HepG2 (cell line): ENCODE data around the gene RGR. TPM values are rescaled to one million over a fixed set of nuclear protein-coding genes. Genes with fewer than 3 reads are reported as not detected.

Source experiments
- ATAC-seq: fragments of 200-7000 bp; cut with Tn5 transposase; 3 replicates; pipeline ENCODE4 v1.9.1; 2020; ENCODE audit warnings: mild to moderate bottlenecking, moderate library complexity
- BruUV-seq: library from RNA; stranded (reverse); fragments of 400-500 nt; replicated peaks from 2 replicates; lab custom pipeline; 2021; lab: Mats Ljungman, UMichigan
- CTCF ChIA-PET: fragments of 300-600 bp; formaldehyde crosslinking; extraction: SDS; loops from one replicate; lab custom pipeline; 2021; ENCODE audit warnings: low total read pairs, inconsistent platforms, low intra/inter-chr PET ratio; lab: Yijun Ruan, JAX
- POLR2A ChIA-PET: fragments of 350-600 bp; sonication (Branson Sonifier 250); formaldehyde crosslinking; loops from one replicate; lab custom pipeline; 2020; ENCODE audit warnings: antibody characterized with exemption, inconsistent platforms; lab: Yijun Ruan, JAX
- DNase-seq: peaks from one replicate; pipeline ENCODE4 v3.0.0-alpha.2; 2015; ENCODE audit warnings: low spot score
- FAIRE-seq: peaks from 3 replicates; lab custom pipeline; 2011; peaks lifted over from hg19 to GRCh38; lab: Jason Lieb, UNC
- H2AFZ ChIP-seq: one replicate; pipeline ENCODE4 v1.6.1; 2011; ENCODE audit warnings: low read length, inconsistent platforms
- H3K27ac ChIP-seq: fragments of 300-600 bp; 3 replicates; pipeline ENCODE4 v1.8.0; 2011; ENCODE audit warnings: mixed run types, mild to moderate bottlenecking, mixed read lengths, low read length, inconsistent platforms; ENCODE audit not compliant: insufficient read depth; ENCODE audit errors: extremely low read length
- H3K27me3 ChIP-seq, 2 experiments: fragments of 200-600 bp in 1 of 2; 2 replicates in 1 of 2; 3 replicates in 1 of 2; pipeline versions ENCODE4 v1.6.0 to v1.8.0; 2011; ENCODE audit warnings: low read length in 2 of 2, mild to moderate bottlenecking in 2 of 2, moderate library complexity in 2 of 2, inconsistent platforms in 1 of 2; ENCODE audit not compliant: insufficient read depth in 2 of 2, control insufficient read depth in 1 of 2
- H3K36me3 ChIP-seq, 2 experiments: fragments of 200-600 bp in 1 of 2; replicated peaks in 1 of 2; 2 replicates in 1 of 2; 3 replicates in 1 of 2; pipeline versions ENCODE4 v1.5.1 to v1.8.0; 2011; ENCODE audit warnings: low read length in 2 of 2, inconsistent platforms in 1 of 2; ENCODE audit not compliant: insufficient read depth in 2 of 2, control insufficient read depth in 1 of 2
- H3K4me1 ChIP-seq: 2 replicates; pipeline ENCODE4 v1.5.1; 2012; ENCODE audit warnings: low read length, inconsistent platforms; ENCODE audit not compliant: insufficient read depth
- H3K4me2 ChIP-seq: 2 replicates; pipeline ENCODE4 v1.6.0; 2011; ENCODE audit warnings: low read depth, low read length, inconsistent platforms
- H3K4me3 ChIP-seq, 3 experiments: fragments of 200-600 bp in 1 of 3; sonication (generic), shearing (Covaris generic) in 1 of 3; replicated peaks in 1 of 3; 2 replicates each; pipeline ENCODE4 v1.5.1; 2011 to 2016; ENCODE audit warnings: low read length in 3 of 3, inconsistent platforms in 2 of 3, low read depth in 2 of 3, mild to moderate bottlenecking in 2 of 3, control low read depth in 1 of 3, mixed read lengths in 1 of 3; ENCODE audit not compliant: insufficient read depth in 1 of 3
- H3K79me2 ChIP-seq: one replicate; pipeline ENCODE4 v1.6.1; 2011; ENCODE audit warnings: low read length, inconsistent platforms; ENCODE audit not compliant: insufficient read depth
- H3K9ac ChIP-seq: 2 replicates; pipeline ENCODE4 v1.6.0; 2011; ENCODE audit warnings: mild to moderate bottlenecking, low read depth, low read length, inconsistent platforms; ENCODE audit not compliant: insufficient read depth
- H3K9me3 ChIP-seq: 2 replicates; pipeline ENCODE4 v1.5.1; 2012; ENCODE audit warnings: mild to moderate bottlenecking, low read length
- H4K20me1 ChIP-seq: 2 replicates; pipeline ENCODE4 v1.6.0; 2011; ENCODE audit warnings: inconsistent platforms, mild to moderate bottlenecking, low read length, moderate library complexity; ENCODE audit not compliant: insufficient read depth
- CAMTA2 ChIP-seq: sonication (generic); formaldehyde crosslinking; IDR thresholded peaks from 2 replicates; pipeline ENCODE4 v1.4.0; 2020; ENCODE audit warnings: mild to moderate bottlenecking, missing genetic modification reagents, borderline replicate concordance
- DBP ChIP-seq: sonication (generic); formaldehyde crosslinking; IDR thresholded peaks from 2 replicates; pipeline ENCODE4 v1.4.0; 2020; ENCODE audit warnings: missing genetic modification reagents; ENCODE audit errors: not compliant biosample characterization
- E2F1 ChIP-seq: sonication (generic); formaldehyde crosslinking; IDR thresholded peaks from 2 replicates; pipeline ENCODE4 v1.5.0; 2020; ENCODE audit warnings: missing genetic modification reagents
- KDM3A ChIP-seq: IDR thresholded peaks from 2 replicates; pipeline ENCODE4 v1.6.1; 2018; ENCODE audit warnings: low read depth, missing compliant biosample characterization
- PREB ChIP-seq: sonication (generic); formaldehyde crosslinking; IDR thresholded peaks from 2 replicates; pipeline ENCODE4 v1.4.0; 2020; ENCODE audit warnings: missing genetic modification reagents
- RFX3 ChIP-seq: IDR thresholded peaks from 2 replicates; pipeline ENCODE4 v1.6.1; 2016; ENCODE audit warnings: missing biosample characterization, missing genetic modification reagents
- SMC3 ChIP-seq: IDR thresholded peaks from 2 replicates; pipeline ENCODE4 v1.6.1; 2011; ENCODE audit warnings: low read length, improper control_type of control experiment
- SNRNP70 ChIP-seq: fragments of 200-400 bp; formaldehyde crosslinking; IDR thresholded peaks from 2 replicates; pipeline ENCODE4 v1.6.1; 2017; ENCODE audit warnings: mild to moderate bottlenecking, low read depth, low read length, moderate library complexity
- SOX5 ChIP-seq: IDR thresholded peaks from 2 replicates; pipeline ENCODE4 v1.6.1; 2016; ENCODE audit warnings: borderline replicate concordance
- SP140L ChIP-seq: sonication (generic); formaldehyde crosslinking; IDR thresholded peaks from 2 replicates; pipeline ENCODE4 v1.4.0; 2020; ENCODE audit warnings: missing genetic modification reagents, borderline replicate concordance
- SRF ChIP-seq: IDR thresholded peaks from 2 replicates; pipeline ENCODE4 v1.6.1; 2011; ENCODE audit warnings: mild to moderate bottlenecking, low read depth, low read length, moderate library complexity
- STAT5B ChIP-seq: sonication (generic); formaldehyde crosslinking; IDR thresholded peaks from 2 replicates; pipeline ENCODE4 v1.4.0; 2020; ENCODE audit warnings: missing genetic modification reagents
- TARDBP ChIP-seq: sonication (generic); formaldehyde crosslinking; IDR thresholded peaks from 2 replicates; pipeline ENCODE4 v1.8.0; 2022; ENCODE audit warnings: mild to moderate bottlenecking, missing genetic modification reagents
- THAP8 ChIP-seq: sonication (generic); formaldehyde crosslinking; IDR thresholded peaks from 2 replicates; pipeline ENCODE4 v1.5.1; 2020; ENCODE audit warnings: missing genetic modification reagents, mild to moderate bottlenecking, borderline replicate concordance
- THYN1 ChIP-seq: sonication (generic); formaldehyde crosslinking; IDR thresholded peaks from 2 replicates; pipeline ENCODE4 v1.8.1; 2023; ENCODE audit warnings: low read depth, mild to moderate bottlenecking, moderate library complexity, missing genetic modification reagents, borderline replicate concordance
- ZBTB39 ChIP-seq: sonication (generic); formaldehyde crosslinking; IDR thresholded peaks from 2 replicates; pipeline ENCODE4 v1.5.0; 2020; ENCODE audit warnings: missing genetic modification reagents
- ZFY ChIP-seq: sonication (generic); formaldehyde crosslinking; IDR thresholded peaks from 2 replicates; pipeline ENCODE4 v1.4.0; 2020; ENCODE audit warnings: missing genetic modification reagents
- ZNF180 ChIP-seq: sonication (generic); formaldehyde crosslinking; IDR thresholded peaks from 2 replicates; pipeline ENCODE4 v1.4.0; 2020; ENCODE audit warnings: low read depth, missing genetic modification reagents, borderline replicate concordance
- ZNF205 ChIP-seq: IDR thresholded peaks from 2 replicates; pipeline ENCODE4 v1.6.1; 2018; ENCODE audit warnings: missing biosample characterization, missing genetic modification reagents
- WGBS: methylation state at CpG from one replicate; pipeline ENCODE4 v1.1.6; 2017; ENCODE audit warnings: low lambda C conversion rate; 5-methylcytosine and 5-hydroxymethylcytosine counted together
- in situ Hi-C: cut with HindIII; loops from 2 replicates; pipeline ENCODE4 v1.10.0; 2017; ENCODE audit warnings: low pct_unique_long_range_greater_than_20kb; ENCODE audit not compliant: extremely low pct_ligation_motif_present
- intact Hi-C: fragments of 100-400 bp; cut with micrococcal nuclease; formaldehyde crosslinking; loops from one replicate; pipeline ENCODE4 v1.10.0; 2022; ENCODE audit not compliant: unreplicated experiment
- polyA plus RNA-seq, 8 experiments: library from polyadenylated mRNA; depleted of rRNA in 3 of 8; stranded (reverse) in 7 of 8; unstranded in 1 of 8; fragments of >200 nt; fragmentation: Illumina TruSeq in 4 of 8; extraction: Trizol in 4 of 8; gene quantifications; 2 replicates each; pipeline versions ENCODE4 v1.2.1 to v1.2.3, GENCODE V29; 2011 to 2016; ENCODE audit warnings: low read depth in 4 of 8, missing spikeins in 1 of 8, mixed read lengths in 1 of 8; ENCODE audit not compliant: insufficient read depth in 1 of 8
- total RNA-seq, 5 experiments: library from RNA; depleted of rRNA; stranded (reverse); fragments of >200 nt; fragmentation: Illumina TruSeq; extraction: Trizol; gene quantifications; 2 replicates each; pipeline ENCODE4 v1.2.3, GENCODE V29; 2016; ENCODE audit warnings: low read depth in 1 of 5

Gene RGR
- total and polyA plus RNA-seq, 2 of the 13 experiments (the other 11 are each of a cell fraction or from before 2014, with no cell fraction given): 0.69 to 0.71 TPM

- POLR2A ChIA-PET: no interaction called here
- CTCF ChIA-PET: interaction anchor here (1.5 to 1.7 kb wide), 2 partner anchors 272 to 348 kb away, joined by 4 to 10 read pairs; no protein-coding TSS in a partner anchor
Observed at GRCh38 chr10:84265418-84265817, 20.6 kb downstream of the RGR start.

More at GRCh38 chr10:84265418-84265817, 20.6 kb downstream of the RGR start:
- H3K36me3 ChIP-seq: no peaks in the 10 kb centered on the region
- H3K9me3 ChIP-seq: no peaks in the 10 kb centered on the region
- peak; percentile 14; the same call in 2 of the 3 replicates for ATAC-seq
- peaks cover 3 to 24% of the 10 kb centered on the region in 2 experiments; a peak in 3 of 5 replicates for H3K27me3 ChIP-seq
- no peak overlapping the region for H3K27ac ChIP-seq
- H3K79me2 ChIP-seq: no peaks in the 10 kb centered on the region
- no peak overlapping the region for H2AFZ ChIP-seq
- H3K4me1 ChIP-seq: peaks cover 9% of the 10 kb centered on the region; the same call in 1 of the 2 replicates
- H3K4me3 ChIP-seq: no peak overlapping the region
- no peak overlapping the region for H3K4me2 ChIP-seq
- no peaks in the 10 kb centered on the region for H4K20me1 ChIP-seq
- intact Hi-C loops: loop anchor here (2.0 kb wide), 1 partner anchor 109 kb away; no protein-coding TSS in a partner anchor
- no peak for DNase-seq
- no TSS peak for BruUV-seq
- WGBS: 15% methylated on average over 4 of the region's 4 CpGs
- TF ChIP-seq SP140L (no peak), RFX3 (CRISPR knock-in tag) (no peak), SOX5 (CRISPR knock-in tag) (no peak), KDM3A (CRISPR knock-in tag) (no peak), TARDBP (CRISPR knock-in tag) (no peak), SRF (no peak), SNRNP70 (no peak), ZNF205 (CRISPR knock-in tag) (no peak), SMC3 (no peak), STAT5B (CRISPR knock-in tag) (no peak), ZNF180 (CRISPR knock-in tag) (no peak), ZFY (CRISPR knock-in tag) (no peak), PREB (CRISPR knock-in tag) (no peak), CAMTA2 (CRISPR knock-in tag) (no peak), DBP (CRISPR knock-in tag) (no peak), THAP8 (CRISPR knock-in tag) (no peak), E2F1 (CRISPR knock-in tag) (no peak), THYN1 (no peak), ZBTB39 (CRISPR knock-in tag) (no peak)
- no peak overlapping the region for H3K9ac ChIP-seq
- in situ Hi-C loops: loop anchor here (5.0 to 10.0 kb wide), 2 partner anchors 99 to 277 kb away; no protein-coding TSS in a partner anchor
- no peak for FAIRE-seq
